CD4-positive, alpha-beta T cell treated with Interleukin-1 beta for 1 hour (primary cell): ENCODE data around the gene GGA2.
A peak's percentile ranks its signal among the peaks of the same experiment; 100 is the strongest.
"Not testable (repeated sequence)": the region's sequence is repeated elsewhere in the genome, so short reads cannot be mapped to it uniquely, and the experiment has no call there.

Source experiments
- DNase-seq, 2 donors: peaks; one replicate each; pipeline ENCODE4 v3.0.0-alpha.2; 2020 to 2022

GGA2 gene, protein sequence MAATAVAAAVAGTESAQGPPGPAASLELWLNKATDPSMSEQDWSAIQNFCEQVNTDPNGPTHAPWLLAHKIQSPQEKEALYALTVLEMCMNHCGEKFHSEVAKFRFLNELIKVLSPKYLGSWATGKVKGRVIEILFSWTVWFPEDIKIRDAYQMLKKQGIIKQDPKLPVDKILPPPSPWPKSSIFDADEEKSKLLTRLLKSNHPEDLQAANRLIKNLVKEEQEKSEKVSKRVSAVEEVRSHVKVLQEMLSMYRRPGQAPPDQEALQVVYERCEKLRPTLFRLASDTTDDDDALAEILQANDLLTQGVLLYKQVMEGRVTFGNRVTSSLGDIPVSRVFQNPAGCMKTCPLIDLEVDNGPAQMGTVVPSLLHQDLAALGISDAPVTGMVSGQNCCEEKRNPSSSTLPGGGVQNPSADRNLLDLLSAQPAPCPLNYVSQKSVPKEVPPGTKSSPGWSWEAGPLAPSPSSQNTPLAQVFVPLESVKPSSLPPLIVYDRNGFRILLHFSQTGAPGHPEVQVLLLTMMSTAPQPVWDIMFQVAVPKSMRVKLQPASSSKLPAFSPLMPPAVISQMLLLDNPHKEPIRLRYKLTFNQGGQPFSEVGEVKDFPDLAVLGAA

DNA sequence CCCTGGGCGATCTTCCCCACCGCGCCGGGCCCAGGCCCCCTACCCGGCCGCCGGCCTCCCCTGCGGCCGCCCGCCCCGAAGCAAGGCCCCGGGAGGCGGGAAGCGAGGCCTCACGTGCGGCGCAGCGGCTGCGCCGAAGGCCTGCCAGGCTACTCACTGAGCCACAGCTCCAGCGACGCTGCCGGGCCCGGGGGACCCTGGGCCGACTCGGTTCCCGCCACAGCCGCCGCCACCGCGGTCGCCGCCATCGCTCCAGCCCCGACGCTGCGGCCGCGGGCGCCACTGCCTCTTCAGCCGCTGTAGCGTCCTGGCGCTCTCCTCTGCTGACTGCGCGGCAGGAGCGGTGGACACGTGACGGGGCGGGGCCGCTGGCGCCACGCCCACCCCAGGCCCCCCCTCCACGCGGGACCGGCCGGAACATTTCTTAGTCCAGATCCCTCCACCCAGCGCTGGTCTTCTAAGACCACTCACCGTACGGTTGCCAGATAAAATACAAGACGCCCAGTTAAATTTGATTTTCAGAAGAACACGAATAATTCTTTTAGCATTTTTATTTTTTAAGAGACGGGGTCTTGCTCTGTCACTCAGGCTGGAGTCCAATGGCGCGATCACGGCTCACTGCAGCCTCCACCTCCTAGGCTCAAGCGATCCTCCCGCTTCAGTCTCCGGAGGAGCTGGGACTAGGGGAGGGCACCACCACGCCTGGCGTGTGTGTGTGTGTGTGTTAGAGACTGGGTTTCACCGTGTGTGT, at the start of gene GGA2:
Gene GGA2, minus strand, starts transcription at position 331 of the 751 bp plus-strand sequence. Its CDS starts 83 bp downstream, at position 248.
- DNase-seq, result peak; percentile 78 to 82

DNA sequence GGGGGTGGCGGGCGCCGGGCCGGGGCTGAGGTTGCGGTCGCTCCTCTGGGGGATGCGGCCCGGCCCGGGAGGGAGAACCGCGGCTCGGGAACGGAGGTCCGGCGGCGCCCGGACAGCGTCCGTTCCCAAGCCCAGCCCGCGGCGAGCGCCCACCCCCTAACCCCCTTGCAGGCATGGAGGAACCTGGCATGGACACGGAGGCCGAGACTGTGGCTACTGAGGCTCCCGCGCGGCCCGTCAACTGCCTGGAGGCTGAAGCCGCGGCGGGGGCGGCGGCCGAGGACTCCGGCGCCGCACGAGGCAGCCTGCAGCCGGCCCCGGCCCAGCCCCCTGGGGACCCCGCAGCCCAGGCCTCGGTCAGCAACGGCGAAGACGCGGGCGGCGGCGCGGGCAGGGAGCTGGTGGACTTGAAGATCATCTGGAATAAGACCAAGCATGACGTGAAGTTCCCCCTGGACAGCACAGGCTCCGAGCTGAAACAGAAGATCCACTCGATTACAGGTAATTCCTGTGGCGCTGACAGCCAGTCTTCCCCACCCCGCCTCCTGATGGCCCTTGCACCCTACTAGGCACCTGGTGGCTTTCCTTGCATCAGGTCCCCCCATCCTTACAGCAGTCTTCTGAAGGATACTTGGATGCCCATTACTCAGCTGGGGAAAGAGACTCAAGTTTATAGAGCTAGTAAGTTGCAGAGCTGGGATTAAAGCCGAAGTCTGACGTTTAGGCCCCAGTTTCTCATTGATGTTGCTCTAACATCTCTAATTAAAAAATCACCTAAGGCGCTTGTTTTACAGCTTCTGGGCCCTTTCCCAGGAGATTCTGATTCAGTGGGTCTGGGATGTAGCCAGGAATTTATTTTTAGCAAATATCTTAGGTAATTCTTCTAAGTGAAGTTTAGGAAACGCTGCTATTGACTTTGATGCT, 47.7 kb upstream of the GGA2 start:
- no peak for DNase-seq

DNA sequence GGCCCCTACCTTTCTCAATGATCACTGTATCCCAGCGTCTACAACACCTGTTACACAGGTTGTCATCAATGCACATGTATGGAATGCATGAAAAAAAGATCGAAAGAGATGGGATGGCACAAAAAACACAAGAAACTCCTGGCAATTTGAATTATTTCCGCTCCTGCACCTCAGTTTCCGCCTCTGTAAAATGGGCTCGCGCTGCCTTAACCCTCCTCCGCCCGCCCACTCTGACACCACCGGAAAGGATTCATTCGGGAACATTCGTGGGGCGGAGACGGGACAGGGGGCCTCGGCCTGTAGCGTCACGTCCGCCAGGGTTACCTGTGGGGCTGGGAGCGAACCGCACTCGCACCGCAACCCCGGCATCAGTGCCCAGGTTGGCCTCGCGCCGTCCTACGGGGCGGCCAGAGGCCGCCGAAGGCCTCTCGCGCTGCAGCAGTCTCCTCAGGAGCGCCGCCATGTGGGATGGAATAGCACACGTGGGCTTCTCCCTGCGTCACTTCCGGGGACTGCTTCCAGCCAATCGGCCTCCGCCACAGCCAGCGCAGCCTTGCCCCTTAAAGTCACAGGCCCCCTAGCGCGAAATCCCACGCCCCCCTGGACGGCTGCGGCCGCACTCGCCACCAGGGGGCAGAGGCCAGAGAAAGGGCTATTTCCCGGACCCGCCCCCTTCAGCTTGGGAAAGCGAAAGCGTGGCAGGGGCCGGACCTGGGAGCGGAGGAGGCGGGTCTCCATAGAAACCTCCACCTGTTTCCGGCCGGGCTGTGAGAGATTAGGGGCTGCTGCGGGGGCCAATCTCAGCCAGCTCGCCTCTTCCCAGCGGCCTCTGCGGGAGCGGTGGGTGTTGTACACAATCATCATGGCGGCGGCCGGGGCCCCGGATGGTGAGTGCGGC, 46.8 kb upstream of the GGA2 start, which contains the start of the genes EARS2 and UBFD1:
Gene EARS2, minus strand, starts transcription at position 470 of the 898 bp plus-strand sequence. Its CDS starts 7 bp downstream, at position 463.
Gene UBFD1, plus strand, starts transcription at position 847 of the 898 bp plus-strand sequence. Its CDS starts 16 bp downstream, at position 863.
- peak; percentile 95 to 96 for DNase-seq

DNA sequence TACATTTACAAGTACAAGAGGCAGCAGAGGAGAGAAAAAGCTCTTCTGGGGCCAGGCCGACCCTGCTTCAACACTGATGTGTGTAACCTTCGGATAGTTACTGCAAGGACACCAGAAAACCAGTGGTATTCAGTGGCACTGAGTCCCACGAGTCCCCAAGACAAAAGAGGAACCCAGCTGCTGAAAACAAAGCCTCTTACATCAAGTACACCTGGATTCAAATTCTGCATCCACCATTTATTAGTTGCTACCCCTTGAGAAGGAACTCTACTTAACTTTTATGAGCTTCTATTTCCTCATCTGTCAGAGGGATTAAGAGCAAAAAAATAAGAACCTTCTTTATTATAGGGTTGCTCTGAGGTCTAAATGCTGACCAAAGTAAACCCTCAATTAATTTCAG, 44.2 kb upstream of the GGA2 start:
- DNase-seq, result no peak

DNA sequence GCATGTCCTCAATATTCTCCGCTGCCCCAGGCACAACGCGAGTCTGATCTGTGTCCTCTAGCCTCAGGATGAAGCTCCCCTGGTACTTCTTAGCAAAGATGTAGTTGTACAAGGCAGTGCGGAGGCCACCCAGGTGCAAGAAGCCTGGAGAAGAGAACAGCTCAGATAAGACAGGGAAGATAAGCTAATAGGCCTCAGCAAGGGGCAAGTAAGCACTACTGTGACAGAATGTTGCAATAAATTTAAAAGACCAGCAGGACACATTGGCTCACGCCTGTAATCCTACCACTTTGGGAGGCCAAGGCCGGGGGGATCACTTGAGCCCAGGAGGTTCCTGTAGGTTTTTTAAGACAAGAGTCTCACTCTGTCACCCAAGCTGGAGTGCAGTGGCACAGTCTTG, 41.9 kb upstream of the GGA2 start:
- DNase-seq, result no peak

DNA sequence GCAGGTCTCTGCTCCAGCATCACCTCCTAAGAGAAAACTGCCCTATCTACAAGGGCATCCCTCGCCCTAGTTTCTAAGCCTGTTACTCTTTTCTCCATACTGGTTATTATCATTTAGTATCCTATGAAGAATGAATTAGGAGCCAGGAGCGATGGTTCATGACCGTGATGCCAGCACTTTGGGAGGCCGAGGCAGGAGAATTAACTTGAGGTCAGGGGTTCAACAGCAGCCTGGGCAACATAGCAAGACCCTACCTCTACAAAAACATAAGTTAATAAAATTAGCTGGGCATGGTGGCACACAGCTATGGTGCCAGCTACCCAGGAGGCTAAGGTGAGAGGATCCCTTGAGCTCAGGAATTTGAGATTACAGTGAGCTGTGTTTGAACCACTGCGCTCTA, 39.6 kb upstream of the GGA2 start:
- DNase-seq, result no peak

DNA sequence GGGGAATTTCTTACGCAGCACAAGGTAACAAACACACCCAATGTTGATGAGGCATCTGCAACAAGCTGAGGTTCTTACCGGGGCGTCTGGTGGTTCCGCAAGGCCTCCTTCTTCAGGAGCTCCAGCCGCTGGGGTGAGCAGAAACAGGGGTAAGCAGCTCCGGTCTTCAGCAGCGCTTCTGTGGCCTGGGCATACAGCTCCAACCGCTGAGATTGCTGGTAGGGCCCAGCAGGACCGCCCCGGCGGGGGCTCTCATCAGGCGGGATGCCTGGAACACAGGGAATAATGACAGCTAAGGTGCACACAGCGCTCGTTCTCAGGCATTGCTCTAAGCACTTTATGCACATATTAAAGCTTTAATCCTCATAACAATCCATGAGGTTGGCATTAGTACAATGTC, 34.1 kb upstream of the GGA2 start:
- no peak for DNase-seq

DNA sequence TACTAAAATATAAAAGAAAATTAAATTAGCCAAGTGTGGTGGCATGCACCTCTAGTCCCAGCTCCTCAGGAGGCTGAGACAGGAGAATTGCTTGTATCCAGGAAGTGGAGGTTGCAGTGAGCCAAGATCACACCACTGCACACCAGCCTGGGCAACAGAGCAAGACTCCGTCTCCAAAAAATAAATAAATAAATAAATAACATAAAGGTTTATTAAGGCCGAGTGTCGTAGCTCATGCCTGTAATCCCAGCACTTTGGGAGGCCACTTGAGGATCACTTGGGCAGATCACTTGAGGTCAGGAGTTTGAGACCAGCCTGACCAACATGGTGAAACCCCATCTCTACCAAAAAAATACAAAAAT, 30.5 kb upstream of the GGA2 start:
- not testable (repeated sequence) for DNase-seq

DNA sequence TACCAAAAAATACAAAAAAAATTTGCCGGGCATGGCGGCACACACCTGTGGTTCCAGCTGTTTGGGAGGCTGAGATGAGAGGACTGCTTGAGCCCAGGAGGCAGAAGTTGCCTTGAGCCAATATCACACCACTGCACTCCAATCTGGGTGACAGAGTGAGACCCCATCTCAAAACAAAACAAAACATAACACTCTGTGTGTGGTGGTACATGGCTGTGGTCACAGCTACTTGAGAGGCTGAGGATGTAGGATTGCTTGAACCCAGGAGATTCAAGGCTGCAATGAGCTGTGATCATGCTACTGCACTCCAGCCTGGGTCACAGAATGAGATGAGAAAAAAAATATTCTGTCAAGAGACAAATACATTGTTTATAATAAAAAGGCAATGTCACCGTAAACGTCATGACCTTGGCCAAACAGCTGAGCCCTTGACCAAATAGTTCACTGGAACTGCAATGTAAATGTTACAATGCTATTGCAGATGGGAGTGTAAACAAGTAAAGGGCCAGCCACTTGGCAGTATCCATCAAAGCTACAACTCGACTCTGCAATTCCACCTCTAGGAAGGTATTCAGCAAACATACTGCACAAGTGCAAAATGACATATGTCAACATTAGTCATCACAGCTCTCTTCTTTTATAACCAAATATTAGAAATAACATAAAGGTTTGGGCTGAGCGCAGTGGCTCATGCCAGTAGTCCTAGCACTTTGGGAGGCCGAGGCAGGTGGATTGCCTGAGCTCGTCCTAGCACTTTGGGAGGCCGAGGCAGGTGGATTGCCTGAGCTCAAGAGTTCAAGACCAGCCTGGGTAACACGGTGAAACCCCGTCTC, 29.9 kb upstream of the GGA2 start:
- DNase-seq, result no peak

DNA sequence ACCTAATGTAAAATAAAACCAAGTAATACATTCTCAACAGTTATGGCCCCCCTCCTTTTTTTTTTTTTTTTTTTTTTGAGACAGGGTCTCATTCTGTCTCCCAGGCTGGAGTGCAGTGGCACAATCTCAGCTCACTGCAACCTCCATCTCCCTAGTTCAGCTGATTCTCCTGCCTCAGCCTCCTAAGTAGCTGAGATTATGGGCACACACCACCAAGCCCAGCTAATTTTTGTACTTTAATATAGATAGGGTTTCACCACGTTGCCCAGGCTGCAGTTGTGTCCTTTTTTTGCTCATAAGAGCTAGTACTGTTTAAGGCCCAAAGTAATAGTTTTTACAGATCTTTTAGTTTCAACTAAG, 28.6 kb upstream of the GGA2 start:
- no peak for DNase-seq

DNA sequence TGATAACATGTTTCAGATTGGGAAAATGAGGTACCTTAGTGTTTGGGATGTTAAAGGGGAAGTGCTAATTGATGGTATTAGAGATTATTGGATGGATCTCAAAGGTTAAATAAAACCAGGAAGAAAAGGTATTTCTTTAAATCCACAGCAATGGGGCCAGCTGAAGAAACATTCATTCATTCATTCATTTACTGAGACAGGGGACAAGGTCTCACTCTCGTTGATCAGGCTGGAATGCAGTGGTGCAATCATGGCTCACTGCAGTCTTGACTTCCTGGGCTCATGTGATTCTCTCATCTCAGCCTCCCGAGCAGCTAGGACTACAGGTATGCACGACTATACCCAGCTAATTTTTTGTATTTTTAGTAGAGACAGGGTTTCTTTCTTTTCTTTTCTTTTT, 27.1 kb upstream of the GGA2 start:
- DNase-seq, result no peak

DNA sequence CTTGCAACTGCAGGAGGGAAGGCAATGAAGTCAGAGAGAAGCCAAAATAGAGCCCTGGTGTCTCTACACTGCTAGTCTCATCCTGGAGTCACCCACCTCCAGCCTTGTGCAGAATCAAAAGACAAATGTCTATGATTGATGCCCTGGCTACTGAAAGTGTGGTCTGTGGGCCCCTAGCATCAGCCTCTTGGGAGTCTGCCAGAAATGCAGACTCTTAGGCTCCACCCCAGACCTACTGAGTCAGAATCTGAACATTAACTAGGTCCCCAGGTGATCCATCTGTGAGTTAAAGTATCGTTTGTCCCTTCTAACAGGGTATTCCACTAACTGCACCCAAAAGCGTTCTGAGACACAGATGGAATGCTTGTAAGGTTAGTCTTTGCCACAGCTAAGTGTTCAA, 25.6 kb upstream of the GGA2 start:
- DNase-seq, result no peak

DNA sequence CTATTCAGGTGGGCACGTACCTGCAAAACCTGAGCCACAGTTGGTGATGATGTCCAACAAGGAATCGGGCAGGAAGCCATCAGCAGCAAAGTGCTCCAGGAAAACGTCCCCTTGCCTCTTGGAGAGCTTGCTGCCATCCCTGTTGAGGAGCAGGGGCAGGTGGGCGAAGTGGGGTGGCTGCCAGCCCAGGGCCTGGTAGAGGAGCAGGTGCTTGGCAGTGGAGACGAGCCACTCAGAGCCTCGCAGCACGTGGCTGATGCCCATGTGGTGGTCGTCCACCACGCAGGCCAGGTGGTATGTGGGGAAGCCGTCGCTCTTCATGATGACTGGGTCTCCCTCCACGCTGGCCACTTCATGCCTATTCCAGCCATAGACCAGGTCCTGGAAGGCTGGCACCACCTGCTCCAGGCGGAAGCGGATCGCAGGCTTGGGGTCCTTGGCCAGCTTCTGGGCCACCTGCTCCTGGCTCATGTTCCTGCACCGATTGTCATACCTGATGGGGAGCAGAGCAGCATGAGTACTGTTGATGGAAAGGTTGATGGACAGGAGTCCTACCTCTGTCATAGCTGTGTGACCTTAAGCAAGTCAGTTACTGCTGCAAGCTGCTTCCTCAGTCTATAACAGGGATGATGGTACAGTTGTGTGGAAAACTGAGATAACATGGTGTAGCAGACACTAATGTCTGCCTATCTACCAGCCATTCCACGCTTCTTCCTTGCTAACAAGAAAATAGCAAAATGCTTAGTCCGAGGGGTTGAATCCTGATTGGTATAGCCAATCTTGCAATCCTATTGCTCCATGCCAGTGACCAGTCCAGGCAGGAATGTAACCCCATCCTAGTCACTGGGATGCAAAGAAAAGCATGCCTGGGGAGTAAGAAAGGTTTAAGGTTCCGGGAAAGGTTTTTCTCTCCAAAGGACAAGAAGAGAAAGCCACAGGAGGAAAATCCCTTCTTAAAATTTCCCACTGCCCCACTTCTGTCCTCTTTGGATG, 24.9 kb upstream of the GGA2 start:
- no peak for DNase-seq

DNA sequence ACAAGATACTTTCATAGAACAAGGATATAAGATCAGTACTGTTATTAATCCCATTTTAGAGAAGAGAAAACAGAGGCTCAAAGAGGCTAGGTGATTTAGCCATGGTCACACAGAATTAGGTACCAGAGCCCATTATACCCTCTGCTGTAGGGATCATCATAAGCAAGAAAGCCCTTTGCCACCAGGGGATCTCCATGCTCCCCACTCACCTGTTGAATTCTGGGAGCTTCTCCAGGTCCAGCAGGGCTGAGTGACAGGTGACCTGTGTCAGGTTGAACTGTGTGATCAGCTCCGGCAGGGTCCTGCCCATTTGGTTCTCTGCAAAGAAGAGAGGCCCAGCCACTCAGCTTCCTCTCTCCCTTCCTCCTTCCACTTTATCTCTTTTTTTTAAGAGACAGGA, 22.2 kb upstream of the GGA2 start:
- no peak for DNase-seq

DNA sequence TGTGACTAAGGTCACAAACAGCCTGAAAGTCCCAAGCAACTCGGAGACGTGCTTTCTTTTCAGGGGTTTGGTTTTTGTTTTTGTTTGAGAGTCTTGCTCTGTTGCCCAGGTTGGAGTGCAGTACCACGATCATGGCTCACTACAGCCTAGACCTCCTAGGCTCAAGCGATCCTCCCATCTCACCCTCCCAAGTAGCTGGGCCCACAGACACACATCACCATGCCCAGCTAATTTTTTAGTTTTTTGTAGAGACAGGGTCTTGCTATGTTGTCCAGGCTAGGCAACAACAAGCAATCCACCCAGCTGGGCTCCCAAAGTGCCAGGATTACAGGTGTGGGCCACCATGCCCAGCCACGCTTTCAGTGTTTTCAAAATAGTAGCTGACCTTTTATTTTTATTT, 19.8 kb upstream of the GGA2 start:
- no peak for DNase-seq

DNA sequence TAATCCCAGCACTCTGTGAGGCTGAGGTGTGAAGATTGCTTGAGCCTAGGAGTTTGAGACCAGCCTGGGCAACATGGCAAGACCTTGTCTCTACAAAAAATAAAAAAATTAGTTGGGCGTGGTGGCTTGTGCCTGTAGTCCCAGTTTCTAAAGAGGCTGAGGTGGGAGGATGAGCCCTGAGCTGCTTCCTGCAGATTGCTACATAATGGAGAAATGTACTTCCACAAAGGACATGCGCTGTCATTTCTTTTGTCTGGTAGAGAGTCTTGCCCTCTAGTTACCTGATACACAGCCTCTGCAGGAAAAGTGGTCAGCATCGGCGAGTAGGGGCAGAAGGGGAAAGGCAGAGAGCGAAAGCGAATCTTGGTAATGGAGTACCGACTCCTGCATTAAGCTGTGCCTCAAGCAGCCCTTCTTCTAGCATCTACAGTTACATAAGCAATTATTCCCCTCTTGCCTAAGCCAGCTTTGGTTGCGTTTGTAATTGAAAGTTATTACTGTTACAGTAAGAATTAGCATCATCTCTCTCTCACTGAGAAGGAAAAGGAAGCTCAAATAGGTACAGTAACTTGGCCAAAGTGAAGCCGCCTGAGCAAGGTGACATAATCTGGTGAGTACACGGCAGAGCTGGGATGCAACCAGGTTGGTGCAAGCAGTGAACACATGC, 18.5 kb upstream of the GGA2 start:
- DNase-seq, result no peak

DNA sequence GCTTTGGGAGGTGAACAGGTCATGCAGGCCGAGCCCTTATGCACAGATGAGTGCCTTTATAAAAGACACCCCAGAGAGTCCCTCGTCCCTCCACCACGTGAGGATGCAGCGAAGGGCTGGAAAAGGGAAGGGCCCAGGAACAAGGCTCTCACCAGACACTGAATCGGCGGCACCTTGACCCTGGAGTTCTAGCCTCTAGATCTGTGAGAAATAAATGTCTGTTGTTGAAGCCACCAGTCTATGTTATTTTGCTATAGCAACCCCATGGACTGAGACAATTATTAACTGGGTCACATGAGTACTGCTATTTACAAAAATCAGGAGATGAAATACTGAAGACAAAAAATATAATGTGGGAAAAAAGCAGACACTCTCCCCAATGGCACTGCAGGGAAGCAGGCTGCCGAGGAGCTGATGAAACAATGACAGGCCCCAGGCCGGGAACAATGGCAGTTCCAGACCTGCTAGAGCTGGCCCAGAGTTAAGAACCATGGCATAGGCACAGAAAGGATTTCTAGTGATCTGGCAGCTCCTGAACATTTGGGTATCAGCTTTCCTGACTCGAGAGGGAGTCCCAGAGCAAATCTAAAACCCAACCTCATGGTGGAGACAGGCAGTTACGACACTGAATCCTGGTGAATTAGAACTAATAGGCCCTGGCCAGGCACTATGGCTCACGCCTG, 17.8 kb upstream of the GGA2 start:
- DNase-seq, result no peak

DNA sequence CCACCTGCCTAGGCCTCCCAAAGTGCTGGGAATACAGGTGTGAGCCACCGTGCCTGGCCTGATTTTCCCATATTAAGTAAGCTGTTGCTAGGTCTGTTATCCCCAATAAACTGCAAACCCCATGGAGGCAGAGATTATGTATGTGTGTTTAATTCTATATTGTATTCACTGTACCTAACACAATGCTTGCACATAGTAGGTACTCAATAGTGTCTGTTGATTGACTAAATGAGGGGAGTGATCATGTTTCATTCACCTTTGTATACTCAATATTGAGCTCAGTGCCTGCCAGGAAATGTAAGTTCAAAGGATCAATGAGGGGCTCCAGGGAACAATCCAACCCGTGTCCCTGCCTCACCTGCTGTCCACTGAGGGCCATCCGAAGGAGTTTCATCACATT, 14.6 kb upstream of the GGA2 start:
- DNase-seq, result no peak
